HEK293 (cell line): ENCODE measurements around the gene RNF224.

ENCODE experiments used
- MEIS1 ChIP-seq: sonication (generic); formaldehyde crosslinking; IDR thresholded peaks from 2 replicates; pipeline ENCODE4 v1.8.1; 2022; ENCODE audit warnings: missing genetic modification reagents, mild to moderate bottlenecking, borderline replicate concordance
- OSR2 ChIP-seq: fragments of 450-650 bp; formaldehyde crosslinking; IDR thresholded peaks from 2 replicates; pipeline ENCODE4 v1.5.1; 2016; ENCODE audit warnings: missing biosample characterization, missing genetic modification characterization
- OVOL3 ChIP-seq: fragments of 450-650 bp; formaldehyde crosslinking; IDR thresholded peaks from 2 replicates; pipeline ENCODE4 v1.5.1; 2016; ENCODE audit warnings: missing biosample characterization, missing genetic modification characterization
- SP2 ChIP-seq: fragments of 450-650 bp; formaldehyde crosslinking; IDR thresholded peaks from 2 replicates; pipeline ENCODE4 v1.5.1; 2016; ENCODE audit warnings: missing biosample characterization, missing genetic modification characterization
- SP7 ChIP-seq: fragments of 450-650 bp; formaldehyde crosslinking; IDR thresholded peaks from 2 replicates; pipeline ENCODE4 v1.5.1; 2016; ENCODE audit warnings: missing biosample characterization, missing genetic modification characterization
- TRIM28 ChIP-seq: IDR thresholded peaks from 2 replicates; pipeline ENCODE4 v1.6.1; 2011; ENCODE audit warnings: low read length, control low read depth, borderline replicate concordance
- YY2 ChIP-seq: fragments of 450-650 bp; formaldehyde crosslinking; IDR thresholded peaks from 2 replicates; pipeline ENCODE4 v1.5.1; 2016; ENCODE audit warnings: missing biosample characterization, missing genetic modification characterization
- ZBTB48 ChIP-seq: fragments of 450-650 bp; formaldehyde crosslinking; IDR thresholded peaks from 2 replicates; pipeline ENCODE4 v1.5.1; 2016; ENCODE audit warnings: missing biosample characterization, missing genetic modification characterization
- ZNF16 ChIP-seq: fragments of 450-650 bp; formaldehyde crosslinking; IDR thresholded peaks from 2 replicates; pipeline ENCODE4 v1.5.1; 2016; ENCODE audit warnings: low read depth, missing biosample characterization, missing genetic modification characterization
- ZNF239 ChIP-seq: fragments of 450-650 bp; formaldehyde crosslinking; IDR thresholded peaks from 2 replicates; pipeline ENCODE4 v1.5.1; 2016; ENCODE audit warnings: missing biosample characterization, missing genetic modification characterization
- ZNF266 ChIP-seq: fragments of 450-650 bp; formaldehyde crosslinking; IDR thresholded peaks from 2 replicates; pipeline ENCODE4 v1.5.1; 2016; ENCODE audit warnings: missing biosample characterization, missing genetic modification characterization, low read depth
- ZNF341 ChIP-seq: fragments of 450-650 bp; formaldehyde crosslinking; IDR thresholded peaks from 2 replicates; pipeline ENCODE4; 2016; ENCODE audit warnings: low read depth, missing biosample characterization, missing genetic modification characterization
- ZNF37A ChIP-seq: fragments of 450-650 bp; IDR thresholded peaks from 2 replicates; pipeline ENCODE4 v1.5.1; 2018; ENCODE audit warnings: missing biosample characterization, missing genetic modification characterization
- ZNF404 ChIP-seq: fragments of 450-650 bp; formaldehyde crosslinking; IDR thresholded peaks from 2 replicates; pipeline ENCODE4 v1.5.1; 2017; ENCODE audit warnings: missing biosample characterization, missing genetic modification characterization
- ZNF416 ChIP-seq: fragments of 450-650 bp; formaldehyde crosslinking; IDR thresholded peaks from 2 replicates; pipeline ENCODE4 v1.5.1; 2016; ENCODE audit warnings: missing biosample characterization, missing genetic modification characterization
- ZNF610 ChIP-seq: fragments of 450-650 bp; formaldehyde crosslinking; IDR thresholded peaks from 2 replicates; pipeline ENCODE4 v1.5.1; 2016; ENCODE audit warnings: missing biosample characterization, missing genetic modification characterization, borderline replicate concordance
- ZNF621 ChIP-seq: fragments of 450-650 bp; formaldehyde crosslinking; IDR thresholded peaks from 2 replicates; pipeline ENCODE4 v1.5.1; 2017; ENCODE audit warnings: missing biosample characterization, missing genetic modification characterization
- ZNF629 ChIP-seq: fragments of 450-650 bp; formaldehyde crosslinking; IDR thresholded peaks from 2 replicates; pipeline ENCODE4 v1.5.1; 2017; ENCODE audit warnings: missing biosample characterization, missing genetic modification characterization
- ZNF658 ChIP-seq: fragments of 450-650 bp; formaldehyde crosslinking; IDR thresholded peaks from 2 replicates; pipeline ENCODE4; 2016; ENCODE audit warnings: missing biosample characterization, missing genetic modification characterization
- ZNF677 ChIP-seq: fragments of 450-650 bp; IDR thresholded peaks from 2 replicates; pipeline ENCODE4 v1.5.0; 2018; ENCODE audit warnings: missing biosample characterization, mild to moderate bottlenecking, missing genetic modification characterization, moderate library complexity
- ZNF785 ChIP-seq: fragments of 450-650 bp; formaldehyde crosslinking; IDR thresholded peaks from 2 replicates; pipeline ENCODE4 v1.5.1; 2016; ENCODE audit warnings: missing biosample characterization, missing genetic modification characterization
- ZNF791 ChIP-seq: fragments of 450-650 bp; formaldehyde crosslinking; IDR thresholded peaks from 2 replicates; pipeline ENCODE4 v1.5.1; 2016; ENCODE audit warnings: missing biosample characterization, missing genetic modification characterization
- ZNF843 ChIP-seq: fragments of 450-650 bp; formaldehyde crosslinking; IDR thresholded peaks from 2 replicates; pipeline ENCODE4 v1.5.1; 2016; ENCODE audit warnings: missing biosample characterization, missing genetic modification characterization
- TF ChIP-seq, protein P1 (sequence below): fragments of 450-650 bp; formaldehyde crosslinking; IDR thresholded peaks from 2 replicates; pipeline ENCODE4 v1.5.1; 2017; ENCODE audit warnings: missing biosample characterization, missing genetic modification characterization
- TF ChIP-seq, protein P2 (sequence below): fragments of 450-650 bp; formaldehyde crosslinking; IDR thresholded peaks from 2 replicates; pipeline ENCODE4 v1.5.1; 2016; ENCODE audit warnings: missing biosample characterization, missing genetic modification characterization
- TF ChIP-seq, protein P3 (sequence below): fragments of 450-650 bp; formaldehyde crosslinking; IDR thresholded peaks from 2 replicates; pipeline ENCODE4 v1.5.1; 2016; ENCODE audit warnings: missing biosample characterization, missing genetic modification characterization
- TF ChIP-seq, protein P4 (sequence below): fragments of 450-650 bp; formaldehyde crosslinking; IDR thresholded peaks from 2 replicates; pipeline ENCODE4 v1.5.1; 2017; ENCODE audit warnings: missing biosample characterization, mild to moderate bottlenecking, missing genetic modification characterization, moderate library complexity
- TF ChIP-seq, protein P5 (sequence below): fragments of 450-650 bp; formaldehyde crosslinking; IDR thresholded peaks from 2 replicates; pipeline ENCODE4 v1.5.1; 2016; ENCODE audit warnings: missing biosample characterization, missing genetic modification characterization
- TF ChIP-seq, protein P6 (sequence below): fragments of 450-650 bp; formaldehyde crosslinking; IDR thresholded peaks from 2 replicates; pipeline ENCODE4 v1.5.1; 2016; ENCODE audit warnings: missing biosample characterization, missing genetic modification characterization
- TF ChIP-seq, protein P7 (sequence below): fragments of 450-650 bp; formaldehyde crosslinking; IDR thresholded peaks from 2 replicates; pipeline ENCODE4 v1.5.1; 2016; ENCODE audit warnings: missing biosample characterization, missing genetic modification characterization
- TF ChIP-seq, protein P8 (sequence below): fragments of 450-650 bp; formaldehyde crosslinking; IDR thresholded peaks from 2 replicates; pipeline ENCODE4 v1.5.1; 2016; ENCODE audit warnings: missing biosample characterization, missing genetic modification characterization

RNF224 gene

DNA sequence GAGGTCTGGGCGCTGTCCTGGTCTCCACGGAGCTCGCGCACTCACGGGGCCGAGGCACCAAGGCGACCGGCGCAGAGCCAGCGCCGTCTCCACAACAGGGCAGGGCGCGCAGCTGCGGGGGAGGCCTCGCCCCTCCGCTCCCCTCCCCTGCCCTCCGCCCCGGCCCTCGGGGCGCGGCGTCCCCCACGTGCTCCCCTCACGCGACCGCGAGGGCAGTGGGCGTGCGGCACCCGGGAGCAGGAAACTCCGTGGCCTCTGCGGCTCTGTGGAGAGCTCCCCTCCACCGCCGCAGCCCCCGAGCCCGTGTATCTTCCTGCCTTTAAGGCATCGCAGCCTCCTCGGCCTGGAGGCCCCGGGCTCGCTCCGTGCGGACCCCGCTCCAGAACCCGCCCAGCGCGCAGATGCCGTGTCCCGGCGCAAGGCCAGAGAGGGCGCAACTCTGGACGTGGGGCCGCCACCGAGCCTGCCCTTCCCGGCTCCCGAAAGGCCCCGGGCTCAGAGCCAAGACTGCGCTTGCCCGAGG, 13.1 kb downstream of the RNF224 start (continued):
- TF ChIP-seq, protein P1, sequence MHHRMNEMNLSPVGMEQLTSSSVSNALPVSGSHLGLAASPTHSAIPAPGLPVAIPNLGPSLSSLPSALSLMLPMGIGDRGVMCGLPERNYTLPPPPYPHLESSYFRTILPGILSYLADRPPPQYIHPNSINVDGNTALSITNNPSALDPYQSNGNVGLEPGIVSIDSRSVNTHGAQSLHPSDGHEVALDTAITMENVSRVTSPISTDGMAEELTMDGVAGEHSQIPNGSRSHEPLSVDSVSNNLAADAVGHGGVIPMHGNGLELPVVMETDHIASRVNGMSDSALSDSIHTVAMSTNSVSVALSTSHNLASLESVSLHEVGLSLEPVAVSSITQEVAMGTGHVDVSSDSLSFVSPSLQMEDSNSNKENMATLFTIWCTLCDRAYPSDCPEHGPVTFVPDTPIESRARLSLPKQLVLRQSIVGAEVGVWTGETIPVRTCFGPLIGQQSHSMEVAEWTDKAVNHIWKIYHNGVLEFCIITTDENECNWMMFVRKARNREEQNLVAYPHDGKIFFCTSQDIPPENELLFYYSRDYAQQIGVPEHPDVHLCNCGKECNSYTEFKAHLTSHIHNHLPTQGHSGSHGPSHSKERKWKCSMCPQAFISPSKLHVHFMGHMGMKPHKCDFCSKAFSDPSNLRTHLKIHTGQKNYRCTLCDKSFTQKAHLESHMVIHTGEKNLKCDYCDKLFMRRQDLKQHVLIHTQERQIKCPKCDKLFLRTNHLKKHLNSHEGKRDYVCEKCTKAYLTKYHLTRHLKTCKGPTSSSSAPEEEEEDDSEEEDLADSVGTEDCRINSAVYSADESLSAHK (tag by site-specific recombination), result peak; percentile 40; the same call in 1 of the 2 replicates
- TF ChIP-seq ZNF658 (tag by site-specific recombination) (no peak), ZNF677 (tag by site-specific recombination) (no peak), ZNF16 (no peak), ZNF37A (no peak), ZNF843 (tag by site-specific recombination) (peak; percentile 54; the same call in 1 of the 2 replicates), MEIS1 (CRISPR knock-in tag) (peak; percentile 46; the same call in 1 of the 2 replicates), ZNF610 (tag by site-specific recombination) (peak; percentile 84), ZNF341 (tag by site-specific recombination) (peak; percentile 30), ZNF266 (tag by site-specific recombination) (no peak), ZNF785 (peak; percentile 99), ZNF416 (no peak), ZNF404 (tag by site-specific recombination) (no peak), OSR2 (no peak; the same call in 1 of the 2 replicates), ZNF239 (tag by site-specific recombination) (no peak), ZNF791 (tag by site-specific recombination) (no peak), SP2 (tag by site-specific recombination) (no peak), OVOL3 (tag by site-specific recombination) (0 out of 2 replicates have a peak, but pooled peaks have one; percentile 44), ZBTB48 (tag by site-specific recombination) (peak; percentile 74), ZNF629 (tag by site-specific recombination) (no peak), SP7 (tag by site-specific recombination) (peak; percentile 86), YY2 (tag by site-specific recombination) (no peak), TRIM28 (no peak), ZNF621 (tag by site-specific recombination) (no peak)
- TF ChIP-seq, protein P2, sequence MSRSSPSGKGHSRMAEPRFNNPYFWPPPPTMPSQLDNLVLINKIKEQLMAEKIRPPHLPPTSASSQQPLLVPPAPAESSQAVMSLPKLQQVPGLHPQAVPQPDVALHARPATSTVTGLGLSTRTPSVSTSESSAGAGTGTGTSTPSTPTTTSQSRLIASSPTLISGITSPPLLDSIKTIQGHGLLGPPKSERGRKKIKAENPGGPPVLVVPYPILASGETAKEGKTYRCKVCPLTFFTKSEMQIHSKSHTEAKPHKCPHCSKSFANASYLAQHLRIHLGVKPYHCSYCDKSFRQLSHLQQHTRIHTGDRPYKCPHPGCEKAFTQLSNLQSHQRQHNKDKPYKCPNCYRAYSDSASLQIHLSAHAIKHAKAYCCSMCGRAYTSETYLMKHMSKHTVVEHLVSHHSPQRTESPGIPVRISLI (tag by site-specific recombination), result no peak
- TF ChIP-seq, protein P3, sequence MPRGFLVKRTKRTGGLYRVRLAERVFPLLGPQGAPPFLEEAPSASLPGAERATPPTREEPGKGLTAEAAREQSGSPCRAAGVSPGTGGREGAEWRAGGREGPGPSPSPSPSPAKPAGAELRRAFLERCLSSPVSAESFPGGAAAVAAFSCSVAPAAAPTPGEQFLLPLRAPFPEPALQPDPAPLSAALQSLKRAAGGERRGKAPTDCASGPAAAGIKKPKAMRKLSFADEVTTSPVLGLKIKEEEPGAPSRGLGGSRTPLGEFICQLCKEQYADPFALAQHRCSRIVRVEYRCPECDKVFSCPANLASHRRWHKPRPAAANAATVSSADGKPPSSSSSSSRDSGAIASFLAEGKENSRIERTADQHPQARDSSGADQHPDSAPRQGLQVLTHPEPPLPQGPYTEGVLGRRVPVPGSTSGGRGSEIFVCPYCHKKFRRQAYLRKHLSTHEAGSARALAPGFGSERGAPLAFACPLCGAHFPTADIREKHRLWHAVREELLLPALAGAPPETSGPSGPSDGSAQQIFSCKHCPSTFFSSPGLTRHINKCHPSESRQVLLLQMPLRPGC (tag by site-specific recombination), result peak; percentile 53; the same call in 1 of the 2 replicates
- TF ChIP-seq, protein P4, sequence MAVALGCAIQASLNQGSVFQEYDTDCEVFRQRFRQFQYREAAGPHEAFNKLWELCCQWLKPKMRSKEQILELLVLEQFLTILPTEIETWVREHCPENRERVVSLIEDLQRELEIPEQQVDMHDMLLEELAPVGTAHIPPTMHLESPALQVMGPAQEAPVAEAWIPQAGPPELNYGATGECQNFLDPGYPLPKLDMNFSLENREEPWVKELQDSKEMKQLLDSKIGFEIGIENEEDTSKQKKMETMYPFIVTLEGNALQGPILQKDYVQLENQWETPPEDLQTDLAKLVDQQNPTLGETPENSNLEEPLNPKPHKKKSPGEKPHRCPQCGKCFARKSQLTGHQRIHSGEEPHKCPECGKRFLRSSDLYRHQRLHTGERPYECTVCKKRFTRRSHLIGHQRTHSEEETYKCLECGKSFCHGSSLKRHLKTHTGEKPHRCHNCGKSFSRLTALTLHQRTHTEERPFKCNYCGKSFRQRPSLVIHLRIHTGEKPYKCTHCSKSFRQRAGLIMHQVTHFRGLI (tag by site-specific recombination), result peak; percentile 73
- TF ChIP-seq, protein P5, sequence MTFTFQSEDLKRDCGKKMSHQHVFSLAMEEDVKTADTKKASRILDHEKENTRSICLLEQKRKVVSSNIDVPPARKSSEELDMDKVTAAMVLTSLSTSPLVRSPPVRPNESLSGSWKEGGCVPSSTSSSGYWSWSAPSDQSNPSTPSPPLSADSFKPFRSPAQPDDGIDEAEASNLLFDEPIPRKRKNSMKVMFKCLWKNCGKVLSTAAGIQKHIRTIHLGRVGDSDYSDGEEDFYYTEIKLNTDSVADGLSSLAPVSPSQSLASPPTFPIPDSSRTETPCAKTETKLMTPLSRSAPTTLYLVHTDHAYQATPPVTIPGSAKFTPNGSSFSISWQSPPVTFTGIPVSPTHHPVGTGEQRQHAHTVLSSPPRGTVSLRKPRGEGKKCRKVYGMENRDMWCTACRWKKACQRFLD, result no peak
- TF ChIP-seq, protein P6, sequence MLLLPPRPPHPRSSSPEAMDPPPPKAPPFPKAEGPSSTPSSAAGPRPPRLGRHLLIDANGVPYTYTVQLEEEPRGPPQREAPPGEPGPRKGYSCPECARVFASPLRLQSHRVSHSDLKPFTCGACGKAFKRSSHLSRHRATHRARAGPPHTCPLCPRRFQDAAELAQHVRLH (tag by site-specific recombination), result peak; percentile 77
- TF ChIP-seq, protein P7, sequence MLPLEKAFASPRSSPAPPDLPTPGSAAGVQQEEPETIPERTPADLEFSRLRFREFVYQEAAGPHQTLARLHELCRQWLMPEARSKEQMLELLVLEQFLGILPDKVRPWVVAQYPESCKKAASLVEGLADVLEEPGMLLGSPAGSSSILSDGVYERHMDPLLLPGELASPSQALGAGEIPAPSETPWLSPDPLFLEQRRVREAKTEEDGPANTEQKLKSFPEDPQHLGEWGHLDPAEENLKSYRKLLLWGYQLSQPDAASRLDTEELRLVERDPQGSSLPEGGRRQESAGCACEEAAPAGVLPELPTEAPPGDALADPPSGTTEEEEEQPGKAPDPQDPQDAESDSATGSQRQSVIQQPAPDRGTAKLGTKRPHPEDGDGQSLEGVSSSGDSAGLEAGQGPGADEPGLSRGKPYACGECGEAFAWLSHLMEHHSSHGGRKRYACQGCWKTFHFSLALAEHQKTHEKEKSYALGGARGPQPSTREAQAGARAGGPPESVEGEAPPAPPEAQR (tag by site-specific recombination), result no peak
- TF ChIP-seq, protein P8, sequence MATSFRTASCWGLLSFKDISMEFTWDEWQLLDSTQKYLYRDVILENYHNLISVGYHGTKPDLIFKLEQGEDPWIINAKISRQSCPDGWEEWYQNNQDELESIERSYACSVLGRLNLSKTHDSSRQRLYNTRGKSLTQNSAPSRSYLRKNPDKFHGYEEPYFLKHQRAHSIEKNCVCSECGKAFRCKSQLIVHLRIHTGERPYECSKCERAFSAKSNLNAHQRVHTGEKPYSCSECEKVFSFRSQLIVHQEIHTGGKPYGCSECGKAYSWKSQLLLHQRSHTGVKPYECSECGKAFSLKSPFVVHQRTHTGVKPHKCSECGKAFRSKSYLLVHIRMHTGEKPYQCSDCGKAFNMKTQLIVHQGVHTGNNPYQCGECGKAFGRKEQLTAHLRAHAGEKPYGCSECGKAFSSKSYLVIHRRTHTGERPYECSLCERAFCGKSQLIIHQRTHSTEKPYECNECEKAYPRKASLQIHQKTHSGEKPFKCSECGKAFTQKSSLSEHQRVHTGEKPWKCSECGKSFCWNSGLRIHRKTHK (tag by site-specific recombination), result no peak
